Hepatocyte (in vitro differentiated cells): ENCODE data around the gene TPSB2.

Source experiments
- CTCF ChIP-seq: fragments of 200-600 bp; sonication (generic); IDR thresholded peaks from 2 replicates; pipeline ENCODE4 v1.5.1; 2016; ENCODE audit warnings: antibody characterized with exemption, mild to moderate bottlenecking; ENCODE audit not compliant: poor library complexity
- EZH2 ChIP-seq: fragments of 200-600 bp; sonication (generic); IDR thresholded peaks from 2 replicates; pipeline ENCODE4 v1.6.1; 2016; ENCODE audit warnings: antibody characterized with exemption, mild to moderate bottlenecking, borderline replicate concordance
- EZH2phosphoT487 ChIP-seq: fragments of 200-600 bp; sonication (generic); IDR thresholded peaks from one replicate; pipeline ENCODE4 v1.6.1; 2018; ENCODE audit warnings: antibody characterized with exemption, mild to moderate bottlenecking, low read depth, moderate library complexity; ENCODE audit not compliant: unreplicated experiment, severe bottlenecking

GRCh38 chr16:1245452-1246020 is 15.6 kb upstream of the TPSB2 start:
- no peak for TF ChIP-seq EZH2
- TF ChIP-seq CTCF, result no peak
- no peak for TF ChIP-seq EZH2phosphoT487
